ENCODE results near the gene CD53.
"Not testable (repeated sequence)": the region's sequence is repeated elsewhere in the genome, so short reads cannot be mapped to it uniquely, and the experiment has no call there.

Gene CD53

GRCh38 chr1:110916669-110917306 lies 43.8 kb downstream of the CD53 start:
- no peak for DNase-seq (ENCODE audit: low spot score)

- no peak for DNase-seq (ENCODE audit: low spot score)
These were observed 45.1 kb downstream of the CD53 start for GRCh38 chr1:110918016-110918415.

- DNase-seq (ENCODE audit: low spot score), result no peak
These were observed 49.0 kb downstream of the CD53 start for GRCh38 chr1:110921953-110922352.

GRCh38 chr1:110927484-110928075 lies 54.6 kb downstream of the CD53 start:
- DNase-seq (ENCODE audit: low spot score), result no peak

- no peak for DNase-seq (ENCODE audit: low spot score)
These were observed 55.2 kb downstream of the CD53 start for GRCh38 chr1:110928191-110928590.

- DNase-seq (ENCODE audit: low spot score), result no peak
These were observed 56.0 kb downstream of the CD53 start for GRCh38 chr1:110928904-110929303.

- not testable (repeated sequence) for DNase-seq (ENCODE audit: low spot score)
These were observed 58.1 kb downstream of the CD53 start for GRCh38 chr1:110931097-110931496.

- no peak for DNase-seq (ENCODE audit: low spot score)
These were observed 63.6 kb downstream of the CD53 start for GRCh38 chr1:110936567-110936966.

GRCh38 chr1:110944806-110945205 lies 71.9 kb downstream of the CD53 start:
- DNase-seq (ENCODE audit: low spot score), result no peak

- no peak for DNase-seq (ENCODE audit: low spot score)
These were observed 72.7 kb downstream of the CD53 start for GRCh38 chr1:110945626-110946025.

- DNase-seq (ENCODE audit: low spot score), result no peak
These were observed 75.3 kb downstream of the CD53 start for GRCh38 chr1:110948038-110948810.
